B cell (primary cell): ENCODE data around the gene SLC22A13. TPM values are rescaled to one million over a fixed set of nuclear protein-coding genes. Genes with fewer than 3 reads are reported as not detected.
"Not testable (repeated sequence)": the region's sequence is repeated elsewhere in the genome, so short reads cannot be mapped to it uniquely, and the experiment has no call there.

ENCODE experiments used
- ATAC-seq: fragments of 200-7000 bp; cut with Tn5 transposase; one replicate; pipeline ENCODE4 v1.10.0; 2021; ENCODE audit warnings: low read depth, mild to moderate bottlenecking, moderate number of reproducible peaks, moderate library complexity
- CTCF ChIA-PET: fragments of 350-600 bp; sonication (Branson Sonifier 250); formaldehyde crosslinking; loops from one replicate; lab custom pipeline; 2021; ENCODE audit warnings: antibody characterized with exemption, inconsistent platforms; lab: Charles Lee
- POLR2A ChIA-PET: fragments of 350-600 bp; sonication (Branson Sonifier 250); formaldehyde crosslinking; loops from one replicate; lab custom pipeline; 2021; ENCODE audit warnings: antibody characterized with exemption; lab: Charles Lee
- DNase-seq: peaks from one replicate; pipeline ENCODE4 v3.0.0; 2013
- H2AFZ ChIP-seq: 2 replicates; pipeline ENCODE4 v1.6.1; 2012; ENCODE audit warnings: mild to moderate bottlenecking, low read depth, low read length; ENCODE audit not compliant: insufficient read depth, poor library complexity, severe bottlenecking
- H3K27ac ChIP-seq, 2 donors: 1 replicate in 1 of 2; 2 replicates in 1 of 2; pipeline ENCODE4 v1.5.1; 2012 to 2013; ENCODE audit warnings: low read length in 2 of 2, mild to moderate bottlenecking in 2 of 2, moderate library complexity in 1 of 2
- H3K27me3 ChIP-seq, 4 experiments: fragments of 200-600 bp in 1 of 4; sonication (generic) in 1 of 4; replicated peaks in 1 of 4; 1 replicate in 2 of 4; 2 replicates in 2 of 4; pipeline versions ENCODE4 v1.6.1 to v1.7.0; 2013 to 2016; ENCODE audit warnings: low read length in 3 of 4, mild to moderate bottlenecking in 2 of 4, mixed read lengths in 1 of 4, moderate library complexity in 1 of 4; ENCODE audit not compliant: insufficient read depth in 4 of 4, control insufficient read depth in 3 of 4; ENCODE audit errors: control extremely low read depth in 1 of 4
- H3K36me3 ChIP-seq, 2 experiments: replicated peaks in 1 of 2; 1 replicate in 1 of 2; 2 replicates in 1 of 2; pipeline versions ENCODE4 v1.6.1 to v1.7.1; 2013; ENCODE audit warnings: low read length in 1 of 2; ENCODE audit not compliant: insufficient read depth in 2 of 2, control insufficient read depth in 1 of 2; ENCODE audit errors: control extremely low read depth in 1 of 2, extremely low read depth in 1 of 2
- H3K4me1 ChIP-seq, 2 donors: fragments of 200-600 bp in 1 of 2; sonication (generic) in 1 of 2; 1 replicate in 1 of 2; 2 replicates in 1 of 2; pipeline versions ENCODE4 v1.5.1 to v1.6.1; 2013 to 2017; ENCODE audit warnings: low read length in 2 of 2; ENCODE audit not compliant: control insufficient read depth in 2 of 2, insufficient read depth in 2 of 2
- H3K4me2 ChIP-seq: replicated peaks from 2 replicates; pipeline ENCODE3; 2012; ENCODE audit warnings: mild to moderate bottlenecking, low read depth, low read length; ENCODE audit not compliant: poor library complexity, severe bottlenecking
- H3K4me3 ChIP-seq, 5 experiments: fragments of 200-600 bp in 1 of 5; sonication (generic) in 1 of 5; 1 replicate in 3 of 5; 2 replicates in 2 of 5; pipeline versions ENCODE4 v1.5.1 to v1.7.0; 2011 to 2016; ENCODE audit warnings: low read length in 4 of 5, mild to moderate bottlenecking in 4 of 5, low read depth in 2 of 5, control low read depth in 1 of 5, moderate library complexity in 1 of 5; ENCODE audit not compliant: insufficient read depth in 1 of 5; ENCODE audit errors: control extremely low read depth in 1 of 5, extremely low read depth in 1 of 5
- H3K79me2 ChIP-seq: fragments of 200-600 bp; sonication (generic); one replicate; pipeline ENCODE4 v1.6.0; 2016; ENCODE audit warnings: low read length; ENCODE audit not compliant: control insufficient read depth, insufficient read depth
- H3K9ac ChIP-seq: fragments of 200-600 bp; sonication (generic); 2 replicates; pipeline ENCODE4 v1.6.1; 2017; ENCODE audit warnings: mild to moderate bottlenecking, low read length, moderate library complexity
- H3K9me3 ChIP-seq, 3 donors: one replicate each; pipeline versions ENCODE4 v1.6.1 to v1.7.1; 2013; ENCODE audit warnings: low read length in 2 of 3; ENCODE audit not compliant: control insufficient read depth in 2 of 3, insufficient read depth in 1 of 3; ENCODE audit errors: control extremely low read depth in 1 of 3
- H4K20me1 ChIP-seq: 2 replicates; pipeline ENCODE4 v1.6.0; 2012; ENCODE audit warnings: mild to moderate bottlenecking, low read length; ENCODE audit not compliant: insufficient read depth, control insufficient read depth, poor library complexity, severe bottlenecking
- H3K27ac Mint-ChIP-seq: one replicate; pipeline ENCODE4 v1.8.0; 2021; ENCODE audit warnings: mixed read lengths
- H3K27me3 Mint-ChIP-seq: one replicate; pipeline ENCODE4 v1.8.0; 2021; ENCODE audit warnings: mixed read lengths
- H3K4me1 Mint-ChIP-seq: one replicate; pipeline ENCODE4 v1.8.0; 2021; ENCODE audit warnings: mixed read lengths
- H3K4me3 Mint-ChIP-seq: one replicate; pipeline ENCODE4 v1.8.0; 2021; ENCODE audit warnings: mixed read lengths
- H3K9me3 Mint-ChIP-seq: one replicate; pipeline ENCODE4 v1.8.0; 2022; ENCODE audit warnings: mixed read lengths; ENCODE audit not compliant: insufficient read depth
- EZH2 ChIP-seq: IDR thresholded peaks from 2 replicates; pipeline ENCODE4 v1.6.1; 2012; ENCODE audit warnings: borderline replicate concordance, low read depth, mild to moderate bottlenecking, moderate library complexity, low read length; ENCODE audit not compliant: insufficient read depth, poor library complexity, severe bottlenecking
- WGBS: methylation state at CpG from one replicate; pipeline ENCODE4 v1.1.5; 2013; ENCODE audit warnings: missing lambda C conversion rate; ENCODE audit not compliant: insufficient coverage; 5-methylcytosine and 5-hydroxymethylcytosine counted together
- intact Hi-C: fragments of 100-400 bp; cut with micrococcal nuclease; formaldehyde crosslinking; loops from one replicate; pipeline ENCODE4 v1.10.0; 2022
- polyA plus RNA-seq: library from polyadenylated mRNA; depleted of rRNA; stranded (reverse); fragments of >200 nt; gene quantifications from 2 replicates; pipeline ENCODE4 v1.2.3, GENCODE V29; 2012
- total RNA-seq, 2 donors: library from RNA; stranded (reverse); fragments of 120-200 nt in 1 of 2; gene quantifications; 1 replicate in 1 of 2; 2 replicates in 1 of 2; pipeline versions ENCODE4 v1.2.3 to v1.2.4, GENCODE V29; 2013 to 2022
- TF ChIP-seq, protein P1 (sequence below): fragments of 200-600 bp; IDR thresholded peaks from one replicate; pipeline ENCODE4 v1.8.0; 2022; ENCODE audit warnings: antibody characterized with exemption, mild to moderate bottlenecking

SLC22A13 gene
- total and polyA plus RNA-seq, 2 donors (not counting 1 experiment from before 2014, with no cell fraction given), result 0.31 to 0.91 TPM

DNA sequence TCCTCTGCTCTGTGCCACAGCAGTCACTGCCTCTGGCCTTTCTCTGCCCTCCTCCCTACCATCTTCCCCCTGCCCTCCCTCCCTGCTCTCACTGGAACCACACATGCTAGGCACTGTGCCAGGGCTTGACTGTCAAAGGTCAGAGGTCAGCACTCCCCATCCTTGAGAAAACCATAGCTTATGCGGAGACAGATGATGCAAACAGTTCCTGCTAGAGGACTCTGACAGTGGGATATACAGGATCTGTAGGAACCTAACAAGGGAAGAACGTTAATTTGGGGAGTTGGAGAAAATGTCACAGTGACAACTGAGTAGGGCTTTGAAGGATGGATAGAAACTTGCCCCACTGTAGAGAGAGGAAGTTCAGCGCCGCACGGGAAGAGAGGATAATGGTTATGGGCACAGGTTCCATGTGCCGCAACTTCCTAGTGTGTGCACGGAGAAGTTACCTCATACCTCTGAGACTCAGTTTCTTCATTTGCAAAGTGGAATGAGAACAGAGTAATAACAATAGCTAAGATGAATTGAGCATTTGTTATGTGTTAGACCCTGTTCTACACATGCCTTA lies 51.7 kb downstream of the SLC22A13 start:
- intact Hi-C loops, result no loop called here
- Histone ChIP-seq H3K9me3 (no peaks in the 10 kb centered on the region), H2AFZ (no peak overlapping the region), H4K20me1 (no peaks in the 10 kb centered on the region), H3K79me2 (no peaks in the 10 kb centered on the region), H3K36me3 (no peaks in the 10 kb centered on the region), H3K9ac (no peak overlapping the region), H3K27ac (no peak overlapping the region), H3K4me3 (no peak overlapping the region), H3K27me3 (no peaks in the 10 kb centered on the region), H3K4me1 (no peaks in the 10 kb centered on the region), H3K4me2 (no peak overlapping the region)
- no peak for TF ChIP-seq EZH2
- TF ChIP-seq, protein P1, sequence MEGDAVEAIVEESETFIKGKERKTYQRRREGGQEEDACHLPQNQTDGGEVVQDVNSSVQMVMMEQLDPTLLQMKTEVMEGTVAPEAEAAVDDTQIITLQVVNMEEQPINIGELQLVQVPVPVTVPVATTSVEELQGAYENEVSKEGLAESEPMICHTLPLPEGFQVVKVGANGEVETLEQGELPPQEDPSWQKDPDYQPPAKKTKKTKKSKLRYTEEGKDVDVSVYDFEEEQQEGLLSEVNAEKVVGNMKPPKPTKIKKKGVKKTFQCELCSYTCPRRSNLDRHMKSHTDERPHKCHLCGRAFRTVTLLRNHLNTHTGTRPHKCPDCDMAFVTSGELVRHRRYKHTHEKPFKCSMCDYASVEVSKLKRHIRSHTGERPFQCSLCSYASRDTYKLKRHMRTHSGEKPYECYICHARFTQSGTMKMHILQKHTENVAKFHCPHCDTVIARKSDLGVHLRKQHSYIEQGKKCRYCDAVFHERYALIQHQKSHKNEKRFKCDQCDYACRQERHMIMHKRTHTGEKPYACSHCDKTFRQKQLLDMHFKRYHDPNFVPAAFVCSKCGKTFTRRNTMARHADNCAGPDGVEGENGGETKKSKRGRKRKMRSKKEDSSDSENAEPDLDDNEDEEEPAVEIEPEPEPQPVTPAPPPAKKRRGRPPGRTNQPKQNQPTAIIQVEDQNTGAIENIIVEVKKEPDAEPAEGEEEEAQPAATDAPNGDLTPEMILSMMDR, result no peak
- POLR2A ChIA-PET, result no interaction called here
- DNase-seq, result no peak
- Mint-ChIP-seq H3K4me1 (no peaks in the 10 kb centered on the region), H3K27me3 (peaks cover 16% of the 10 kb centered on the region), H3K9me3 (no peaks in the 10 kb centered on the region), H3K27ac (no peak overlapping the region), H3K4me3 (no peak overlapping the region)
- CTCF ChIA-PET, result no interaction called here
- 88% methylated on average over 2 of the region's 7 CpGs for WGBS
- ATAC-seq, result no peak

DNA sequence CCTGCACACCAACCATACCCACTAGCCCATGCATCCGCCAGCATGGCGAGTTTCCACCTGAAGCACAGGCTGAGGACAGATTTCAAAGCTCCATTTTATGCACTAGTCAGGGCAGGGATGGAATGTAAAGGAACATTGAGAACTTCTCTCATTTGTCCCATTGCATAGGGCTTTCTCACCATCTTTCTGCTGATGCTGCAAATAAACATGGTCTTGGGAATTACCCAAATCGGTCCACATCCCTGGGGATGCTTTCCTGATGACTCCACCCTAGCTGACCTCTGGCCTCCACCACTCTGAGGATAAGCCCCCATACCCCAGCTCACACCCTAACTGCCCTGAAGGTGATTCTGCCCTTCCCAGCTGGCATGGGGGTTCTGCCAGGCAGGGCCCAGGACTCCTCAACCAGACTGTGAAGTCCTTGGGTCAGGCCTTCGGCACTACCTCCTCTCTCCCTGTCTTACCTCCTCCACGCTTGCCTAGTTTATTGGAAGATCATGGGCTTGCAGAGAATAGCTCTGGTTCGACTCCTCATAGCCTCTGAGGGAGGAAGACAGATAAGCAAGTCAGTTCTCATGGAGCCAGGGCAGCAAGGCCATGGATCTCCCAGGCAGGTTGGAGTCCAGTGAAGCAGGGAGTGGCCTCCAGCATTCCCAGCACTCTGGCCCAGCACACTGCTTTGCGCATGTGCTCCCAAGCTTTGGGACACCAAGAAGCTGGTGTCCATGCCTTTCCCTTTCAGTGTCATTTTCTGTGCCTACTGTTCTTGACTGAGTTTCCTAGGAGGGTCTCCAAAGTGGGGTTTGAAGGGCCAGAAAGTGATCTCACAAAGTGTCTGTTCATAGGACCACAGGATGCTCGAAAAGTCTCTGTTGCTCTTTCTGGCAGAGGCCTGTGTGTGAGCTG lies 53.4 kb downstream of the SLC22A13 start:
- no peaks in the 10 kb centered on the region for H3K27me3 ChIP-seq
- no peak overlapping the region for H3K27ac Mint-ChIP-seq
- POLR2A ChIA-PET, result no interaction called here
- no peak for ATAC-seq
- TF ChIP-seq EZH2, result no peak
- TF ChIP-seq, protein P1, result no peak
- no peaks in the 10 kb centered on the region for H4K20me1 ChIP-seq
- H3K4me1 Mint-ChIP-seq, result no peaks in the 10 kb centered on the region
- H3K9me3 ChIP-seq, result no peaks in the 10 kb centered on the region
- no peak for DNase-seq
- no peak overlapping the region for H2AFZ ChIP-seq
- H3K9ac ChIP-seq, result no peak overlapping the region
- 82% methylated on average over 5 of the region's 8 CpGs for WGBS
- H3K79me2 ChIP-seq, result no peaks in the 10 kb centered on the region
- CTCF ChIA-PET, result no interaction called here
- H3K27me3 Mint-ChIP-seq, result peaks cover 8% of the 10 kb centered on the region
- no peak overlapping the region for H3K4me3 Mint-ChIP-seq
- H3K4me2 ChIP-seq, result no peak overlapping the region
- H3K9me3 Mint-ChIP-seq, result no peaks in the 10 kb centered on the region
- H3K27ac ChIP-seq, result no peak overlapping the region
- intact Hi-C loops, result no loop called here
- no peaks in the 10 kb centered on the region for H3K4me1 ChIP-seq
- no peak overlapping the region for H3K4me3 ChIP-seq
- H3K36me3 ChIP-seq, result no peaks in the 10 kb centered on the region

DNA sequence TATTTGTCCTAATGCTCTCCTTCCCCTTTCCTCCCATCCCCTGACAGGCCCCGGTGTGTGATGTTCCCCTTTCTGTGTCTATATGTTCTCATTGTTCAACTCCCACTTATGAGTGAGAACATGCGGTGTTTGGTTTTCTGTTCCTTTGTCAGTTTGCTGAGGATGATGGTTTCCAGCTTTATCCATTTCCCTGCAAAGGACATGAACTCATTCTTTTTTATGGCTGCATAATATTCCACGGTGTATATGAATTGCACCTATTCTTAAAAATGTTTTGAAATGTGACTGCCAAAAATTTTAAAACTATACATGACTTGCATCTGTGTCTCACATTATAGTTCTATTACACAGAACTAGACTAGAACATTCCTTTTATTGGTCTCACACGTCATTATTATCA lies 55.0 kb downstream of the SLC22A13 start:
- DNase-seq, H3K4me2 ChIP-seq, H3K79me2 ChIP-seq, H3K27me3 ChIP-seq, intact Hi-C loops, H3K27ac ChIP-seq, H3K4me3 ChIP-seq, H4K20me1 ChIP-seq, H2AFZ ChIP-seq, H3K4me1 Mint-ChIP-seq, H3K4me1 ChIP-seq, H3K27me3 Mint-ChIP-seq, POLR2A ChIA-PET, H3K4me3 Mint-ChIP-seq, H3K36me3 ChIP-seq, H3K9me3 ChIP-seq, H3K9ac ChIP-seq, ATAC-seq, H3K27ac Mint-ChIP-seq, H3K9me3 Mint-ChIP-seq: not testable (repeated sequence)
- WGBS, result no CpG with 5 or more reads among the region's 4 CpGs
- CTCF ChIA-PET, result interaction anchor here (1.1 kb wide), 1 partner anchor 26 kb away, joined by 3 read pairs; the partner anchor contains the start of gene XYLB
